Heart left ventricle (tissue), 13 donors: ENCODE results near the gene BMPR1A.

ENCODE experiments used
- POLR2A ChIP-seq, 2 donors: fragments of 450-650 bp; IDR thresholded peaks; one replicate each; pipeline ENCODE4 v1.6.1; 2017; ENCODE audit warnings: antibody characterized with exemption in 2 of 2, mild to moderate bottlenecking in 2 of 2, moderate library complexity in 2 of 2
- TF ChIP-seq, protein P1 (sequence below), 12 donors: fragments of 200-600 bp; sonication (generic) in 4 of 12; IDR thresholded peaks; one replicate each; pipeline versions ENCODE4 v1.5.0 to v1.8.0; 2018 to 2022; ENCODE audit warnings: antibody characterized with exemption in 12 of 12, mild to moderate bottlenecking in 5 of 12
- donor health status: ischemic (EF 13 %, LVEDD 7.1; RV severe dilation, severe dysfunction).
- donor health status: DM: no; HTN: yes; CAD: no.
- donor health status: DM: no; HTN: no; CAD: no.
- donor health status: ischemic (EF 25% LVEDD 6.9; RV normal size, moderate dysfunction).
- donor health status: ischemic (EF 25% LVEDD 5.7; RV mildly dilated, moderate dysfunction).
- donor health status: ischemic (EF 35%, LVEDD 5.7; RV mildly dilated, moderate dysfunction).
- donor health status: nonischemic (EF 11% LVEDD 7.7; RV severe dilation, severe dysfunction).
- donor health status: DM: yes; HTN: yes; CAD: no.
- donor health status: PGD.
- donor health status: ischemic (EF 29% LVEDD 5.4; RV normal size, mild dysfunction).
- donor health status: nonischemic (EF 23%, LVEDD 6.1; RV moderate dilation, normal function).

- TF ChIP-seq, protein P1, sequence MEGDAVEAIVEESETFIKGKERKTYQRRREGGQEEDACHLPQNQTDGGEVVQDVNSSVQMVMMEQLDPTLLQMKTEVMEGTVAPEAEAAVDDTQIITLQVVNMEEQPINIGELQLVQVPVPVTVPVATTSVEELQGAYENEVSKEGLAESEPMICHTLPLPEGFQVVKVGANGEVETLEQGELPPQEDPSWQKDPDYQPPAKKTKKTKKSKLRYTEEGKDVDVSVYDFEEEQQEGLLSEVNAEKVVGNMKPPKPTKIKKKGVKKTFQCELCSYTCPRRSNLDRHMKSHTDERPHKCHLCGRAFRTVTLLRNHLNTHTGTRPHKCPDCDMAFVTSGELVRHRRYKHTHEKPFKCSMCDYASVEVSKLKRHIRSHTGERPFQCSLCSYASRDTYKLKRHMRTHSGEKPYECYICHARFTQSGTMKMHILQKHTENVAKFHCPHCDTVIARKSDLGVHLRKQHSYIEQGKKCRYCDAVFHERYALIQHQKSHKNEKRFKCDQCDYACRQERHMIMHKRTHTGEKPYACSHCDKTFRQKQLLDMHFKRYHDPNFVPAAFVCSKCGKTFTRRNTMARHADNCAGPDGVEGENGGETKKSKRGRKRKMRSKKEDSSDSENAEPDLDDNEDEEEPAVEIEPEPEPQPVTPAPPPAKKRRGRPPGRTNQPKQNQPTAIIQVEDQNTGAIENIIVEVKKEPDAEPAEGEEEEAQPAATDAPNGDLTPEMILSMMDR (IDR thresholded peaks at IDR 0.05) = no peak
- no peak for TF ChIP-seq POLR2A (IDR thresholded peaks at IDR 0.05)
Measured at GRCh38 chr10:86759073-86759672, 2.8 kb downstream of the BMPR1A start.
